ENCODE data around the gene SPATA31A1. TPM values are rescaled to one million over a fixed set of nuclear protein-coding genes. Genes with fewer than 3 reads are reported as not detected.
"Not testable (repeated sequence)": the region's sequence is repeated elsewhere in the genome, so short reads cannot be mapped to it uniquely, and the experiment has no call there.

Gene SPATA31A1
- total RNA-seq (not detected), polyA plus RNA-seq (ENCODE audit: insufficient read length in 2 of 2) (not detected)
- long read RNA-seq, donor 1: 0 reads
- long read RNA-seq, donor 2: 0 reads
- long read RNA-seq, donor 3: 0 reads
- long read RNA-seq, donor 4: 0 reads

DNA sequence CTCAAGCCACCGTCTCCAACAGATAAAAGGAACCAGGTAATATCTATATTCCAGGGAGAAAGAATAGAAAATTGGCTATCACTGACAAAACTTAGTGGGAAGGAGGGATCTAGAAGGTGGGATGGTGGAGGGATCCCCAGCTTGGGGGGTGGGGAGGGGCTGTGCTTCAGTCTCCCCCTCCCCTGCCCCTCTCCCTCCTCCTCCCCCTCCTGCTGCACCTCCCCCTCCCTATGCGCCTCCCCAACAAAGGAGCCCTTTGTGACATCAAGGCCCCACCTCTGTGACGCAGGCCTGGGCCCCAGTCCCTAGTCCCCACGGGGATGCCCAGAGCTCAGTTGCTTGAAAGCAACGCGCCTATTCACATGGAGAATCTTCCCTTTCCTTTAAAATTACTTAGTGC lies at the start of gene SPATA31A1:
Gene SPATA31A1, plus strand, starts transcription at position 301 of the 400 bp plus-strand sequence. Its CDS starts 62 bp downstream, at position 363.
- not testable (repeated sequence) for H3K4me1 ChIP-seq (ENCODE audit: control insufficient read depth, insufficient read depth, low read length); H3K36me3 ChIP-seq (ENCODE audit: control insufficient read depth, insufficient read depth, low read length); H3K9me3 ChIP-seq (ENCODE audit: control insufficient read depth, insufficient read depth, low read length); DNase-seq (ENCODE audit: low read depth in 4 of 6, low spot score in 6 of 6); H3K4me3 ChIP-seq (ENCODE audit: low read depth, low read length); H3K27me3 ChIP-seq (ENCODE audit: control insufficient read depth, insufficient read depth, low read length); H3K27ac ChIP-seq (ENCODE audit: low read depth, low read length)
- no CpG with 5 or more reads among the region's 6 CpGs for WGBS (ENCODE audit: insufficient coverage)

GRCh38 chr9:39407261-39408204 lies 52.1 kb downstream of the SPATA31A1 start:
- H3K27ac ChIP-seq (ENCODE audit: low read depth, low read length); H3K4me1 ChIP-seq (ENCODE audit: control insufficient read depth, insufficient read depth, low read length); H3K9me3 ChIP-seq (ENCODE audit: control insufficient read depth, insufficient read depth, low read length); H3K36me3 ChIP-seq (ENCODE audit: control insufficient read depth, insufficient read depth, low read length); H3K27me3 ChIP-seq (ENCODE audit: control insufficient read depth, insufficient read depth, low read length); H3K4me3 ChIP-seq (ENCODE audit: low read depth, low read length); DNase-seq (ENCODE audit: low read depth in 4 of 6, low spot score in 6 of 6): not testable (repeated sequence)
- WGBS (ENCODE audit: insufficient coverage): no CpG with 5 or more reads among the region's 2 CpGs

DNA sequence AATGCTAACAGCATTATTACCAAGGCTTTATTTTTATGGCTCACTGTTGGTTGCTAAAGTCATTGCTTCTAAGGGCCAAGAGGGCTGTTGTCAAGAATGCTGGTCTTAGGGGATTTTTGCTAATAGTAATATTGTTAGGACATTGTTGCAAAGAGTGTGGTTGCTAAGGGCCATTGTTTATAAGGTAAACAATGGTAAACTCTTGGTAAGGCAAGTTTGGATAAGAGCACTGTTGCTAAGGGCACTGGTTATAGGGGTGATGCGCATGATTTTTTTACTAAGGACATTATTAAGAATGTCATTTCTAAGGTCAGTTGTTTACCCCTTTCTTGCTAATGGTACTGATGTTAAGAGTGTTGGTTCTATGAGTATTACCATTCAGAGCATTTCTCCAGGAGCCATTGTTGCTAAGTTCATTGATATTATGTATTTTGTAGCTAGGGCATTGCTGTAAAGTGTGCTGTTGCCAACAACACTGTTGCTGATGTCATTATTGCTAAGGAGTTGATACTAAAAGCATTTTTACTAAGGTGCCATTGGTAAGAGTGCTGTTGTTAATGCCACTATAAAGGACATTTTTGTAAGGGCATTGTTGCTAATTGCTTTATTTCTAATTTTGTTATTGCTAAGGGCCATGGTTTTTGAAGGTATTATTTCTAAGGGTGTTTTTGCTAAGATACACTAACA lies 55.9 kb downstream of the SPATA31A1 start:
- H3K4me3 ChIP-seq (ENCODE audit: low read depth, low read length); H3K4me1 ChIP-seq (ENCODE audit: control insufficient read depth, insufficient read depth, low read length); H3K27me3 ChIP-seq (ENCODE audit: control insufficient read depth, insufficient read depth, low read length); DNase-seq (ENCODE audit: low read depth in 4 of 6, low spot score in 6 of 6); H3K27ac ChIP-seq (ENCODE audit: low read depth, low read length); H3K9me3 ChIP-seq (ENCODE audit: control insufficient read depth, insufficient read depth, low read length); H3K36me3 ChIP-seq (ENCODE audit: control insufficient read depth, insufficient read depth, low read length): not testable (repeated sequence)
- no CpG with 5 or more reads among the region's 1 CpG for WGBS (ENCODE audit: insufficient coverage)

Other genes starting within 250 kb of the SPATA31A1 start
- 10 to 100 TPM; 21.3 to 22.5 TPM for gene CNTNAP3, start 67.5 kb upstream of the SPATA31A1 start, total RNA-seq
- 1 to 10 TPM; 7.8 to 9.9 TPM for gene CNTNAP3, start 67.5 kb upstream of the SPATA31A1 start, polyA plus RNA-seq (ENCODE audit: insufficient read length in 2 of 2)